ENCODE results near the gene NUBP2.

NUBP2 gene

GRCh38 chr16:1778200-1779179 lies 4.3 kb upstream of the NUBP2 start:
- TF ChIP-seq, protein P1, sequence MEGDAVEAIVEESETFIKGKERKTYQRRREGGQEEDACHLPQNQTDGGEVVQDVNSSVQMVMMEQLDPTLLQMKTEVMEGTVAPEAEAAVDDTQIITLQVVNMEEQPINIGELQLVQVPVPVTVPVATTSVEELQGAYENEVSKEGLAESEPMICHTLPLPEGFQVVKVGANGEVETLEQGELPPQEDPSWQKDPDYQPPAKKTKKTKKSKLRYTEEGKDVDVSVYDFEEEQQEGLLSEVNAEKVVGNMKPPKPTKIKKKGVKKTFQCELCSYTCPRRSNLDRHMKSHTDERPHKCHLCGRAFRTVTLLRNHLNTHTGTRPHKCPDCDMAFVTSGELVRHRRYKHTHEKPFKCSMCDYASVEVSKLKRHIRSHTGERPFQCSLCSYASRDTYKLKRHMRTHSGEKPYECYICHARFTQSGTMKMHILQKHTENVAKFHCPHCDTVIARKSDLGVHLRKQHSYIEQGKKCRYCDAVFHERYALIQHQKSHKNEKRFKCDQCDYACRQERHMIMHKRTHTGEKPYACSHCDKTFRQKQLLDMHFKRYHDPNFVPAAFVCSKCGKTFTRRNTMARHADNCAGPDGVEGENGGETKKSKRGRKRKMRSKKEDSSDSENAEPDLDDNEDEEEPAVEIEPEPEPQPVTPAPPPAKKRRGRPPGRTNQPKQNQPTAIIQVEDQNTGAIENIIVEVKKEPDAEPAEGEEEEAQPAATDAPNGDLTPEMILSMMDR (IDR thresholded peaks at IDR 0.05; ENCODE audit: low read depth, low read length, missing control alignments) = no peak
- DNase-seq (ENCODE audit: low read depth) = no peak
- in situ Hi-C loops (cut with HindIII; ENCODE audit: low sequenced_read_pairs) = no loop called here
- H3K4me3 ChIP-seq (ENCODE audit: low read depth, low read length) = no peak overlapping the region

DNA sequence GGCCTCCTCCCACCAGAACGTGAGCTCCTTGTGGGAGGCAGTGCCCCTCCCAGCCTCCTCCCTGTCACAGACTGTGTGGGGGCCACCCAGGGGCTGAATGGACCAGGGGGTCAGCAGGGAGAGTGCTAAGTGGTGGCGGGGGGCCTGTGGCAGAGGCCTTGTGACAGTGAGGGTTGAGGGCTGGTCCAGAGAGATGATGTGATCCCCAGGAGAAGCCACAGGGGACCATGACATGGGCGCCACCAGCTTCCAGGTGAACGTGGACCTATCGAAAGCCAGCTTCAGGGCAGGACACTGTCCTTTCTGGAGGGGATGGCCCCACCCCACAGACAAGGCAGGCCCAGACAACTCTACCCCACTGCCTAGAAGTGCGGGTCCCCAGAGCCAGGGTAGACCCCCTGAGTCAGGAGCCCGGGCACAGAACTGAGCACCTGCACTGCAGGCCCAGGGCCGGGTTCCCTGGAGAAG lies 3.5 kb upstream of the NUBP2 start:
- no peak for DNase-seq (ENCODE audit: low read depth)
- H3K4me3 ChIP-seq (ENCODE audit: low read depth, low read length) = no peak overlapping the region
- TF ChIP-seq, protein P1 (IDR thresholded peaks at IDR 0.05; ENCODE audit: low read depth, low read length, missing control alignments) = no peak
- in situ Hi-C loops (cut with HindIII; ENCODE audit: low sequenced_read_pairs) = no loop called here

- TF ChIP-seq, protein P1 (IDR thresholded peaks at IDR 0.05; ENCODE audit: low read depth, low read length, missing control alignments) = no peak
- H3K4me3 ChIP-seq (ENCODE audit: low read depth, low read length) = no peak overlapping the region
- no peak for DNase-seq (ENCODE audit: low read depth)
- in situ Hi-C loops (cut with HindIII; ENCODE audit: low sequenced_read_pairs) = no loop called here
These were observed 2.8 kb upstream of the NUBP2 start for GRCh38 chr16:1779741-1780676.

- no peak for DNase-seq (ENCODE audit: low read depth)
- TF ChIP-seq, protein P1 (IDR thresholded peaks at IDR 0.05; ENCODE audit: low read depth, low read length, missing control alignments) = no peak
- H3K4me3 ChIP-seq (ENCODE audit: low read depth, low read length) = no peak overlapping the region
- in situ Hi-C loops (cut with HindIII; ENCODE audit: low sequenced_read_pairs) = no loop called here
These were observed 2.1 kb upstream of the NUBP2 start for GRCh38 chr16:1780677-1781072.

GRCh38 chr16:1781254-1781653 lies 1.5 kb upstream of the NUBP2 start:
- in situ Hi-C loops (cut with HindIII; ENCODE audit: low sequenced_read_pairs) = no loop called here
- TF ChIP-seq, protein P1 (IDR thresholded peaks at IDR 0.05; ENCODE audit: low read depth, low read length, missing control alignments) = no peak
- peak overlapping the region; percentile 61 for H3K4me3 ChIP-seq (ENCODE audit: low read depth, low read length)
- no peak for DNase-seq (ENCODE audit: low read depth)

DNA sequence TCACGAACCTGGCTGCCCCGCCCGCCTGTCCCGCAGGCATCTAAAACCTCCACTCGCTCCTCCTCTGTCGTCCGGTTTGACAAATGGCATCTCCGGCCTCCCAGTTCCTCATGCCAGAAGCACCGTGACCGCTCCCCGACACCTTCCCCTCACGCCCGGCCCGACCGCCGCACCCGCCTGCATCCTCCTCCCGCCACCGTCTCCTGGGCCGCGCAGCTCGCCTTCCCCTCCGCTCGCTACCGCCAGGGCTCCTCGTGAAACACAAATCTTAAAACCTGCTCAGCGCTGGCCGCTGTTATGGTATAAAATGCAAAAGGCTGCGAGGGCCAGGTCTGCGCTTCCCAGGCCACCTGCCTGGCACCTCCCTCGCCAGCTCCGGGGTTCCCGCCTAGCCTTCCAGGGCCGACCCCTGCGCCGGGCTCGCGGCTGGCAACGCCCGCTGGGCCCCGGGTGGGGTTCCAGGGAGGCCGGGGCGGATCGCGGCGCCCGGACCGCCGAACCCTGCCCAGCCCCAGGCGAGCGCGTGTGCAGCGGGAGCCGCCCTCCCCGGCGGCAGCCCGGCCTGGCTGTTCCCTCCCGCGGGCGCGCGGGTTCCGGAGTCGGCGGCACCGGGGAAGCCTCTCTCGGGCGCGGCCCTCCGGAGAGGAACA lies 877 bp upstream of the NUBP2 start:
- TF ChIP-seq, protein P1 (IDR thresholded peaks at IDR 0.05; ENCODE audit: low read depth, low read length, missing control alignments) = no peak
- H3K4me3 ChIP-seq (ENCODE audit: low read depth, low read length) = peak overlapping the region; percentile 61
- DNase-seq (ENCODE audit: low read depth) = no peak
- in situ Hi-C loops (cut with HindIII; ENCODE audit: low sequenced_read_pairs) = no loop called here

All from astrocyte of the cerebellum (primary cell).